Karpas-422 (cell line): ENCODE results near the gene SPAG9. TPM values are rescaled to one million over a fixed set of nuclear protein-coding genes. Genes with fewer than 3 reads are reported as not detected.
A peak's percentile ranks its signal among the peaks of the same experiment; 100 is the strongest.

Experiments used
- DNase-seq: peaks from one replicate; pipeline ENCODE4 v3.0.0-alpha.2; 2015
- H2AFZ ChIP-seq: fragments of 200-600 bp; sonication (generic); 2 replicates; pipeline ENCODE4 v1.6.1; 2014; ENCODE audit warnings: antibody characterized with exemption, low read length, mixed read lengths
- H3K27ac ChIP-seq: fragments of 200-600 bp; sonication (generic); 2 replicates; pipeline ENCODE4 v1.5.1; 2014; ENCODE audit warnings: mild to moderate bottlenecking, low read length, moderate library complexity
- H3K27me3 ChIP-seq: fragments of 200-600 bp; sonication (generic); 2 replicates; pipeline ENCODE4 v1.6.1; 2014; ENCODE audit warnings: low read length, mixed read lengths
- H3K36me3 ChIP-seq: fragments of 200-600 bp; sonication (generic); 2 replicates; pipeline ENCODE4 v1.6.1; 2014; ENCODE audit warnings: low read length, mixed read lengths; ENCODE audit not compliant: insufficient read depth
- H3K4me1 ChIP-seq: fragments of 200-600 bp; sonication (generic); 2 replicates; pipeline ENCODE4 v1.6.1; 2014; ENCODE audit warnings: mild to moderate bottlenecking, low read length, mixed read lengths
- H3K4me2 ChIP-seq: fragments of 200-600 bp; sonication (generic); 2 replicates; pipeline ENCODE4 v1.6.1; 2014; ENCODE audit warnings: low read length, low read depth, mild to moderate bottlenecking; ENCODE audit not compliant: poor library complexity, severe bottlenecking
- H3K4me3 ChIP-seq: fragments of 200-600 bp; sonication (generic); 2 replicates; pipeline ENCODE4 v1.5.1; 2014; ENCODE audit warnings: mild to moderate bottlenecking, antibody characterized with exemption, low read length, mixed read lengths
- H3K79me2 ChIP-seq: fragments of 200-600 bp; sonication (generic); 2 replicates; pipeline ENCODE4 v1.6.1; 2014; ENCODE audit warnings: mild to moderate bottlenecking, low read length, mixed read lengths
- H3K9ac ChIP-seq: fragments of 200-600 bp; sonication (generic); 2 replicates; pipeline ENCODE4 v1.6.0; 2014; ENCODE audit warnings: low read length
- H3K9me2 ChIP-seq: fragments of 200-600 bp; sonication (generic), shearing (Covaris generic); replicated peaks from 2 replicates; pipeline ENCODE4 v1.6.0; 2014; ENCODE audit warnings: mild to moderate bottlenecking, low read length, moderate library complexity; ENCODE audit not compliant: insufficient read depth
- H3K9me3 ChIP-seq: fragments of 300-700, 200-600 bp; sonication (generic); 2 replicates; pipeline ENCODE4 v1.6.1; 2014; ENCODE audit warnings: low read length, mixed read lengths
- H4K20me1 ChIP-seq: fragments of 200-600 bp; sonication (generic); 2 replicates; pipeline ENCODE4 v1.6.1; 2014; ENCODE audit warnings: mild to moderate bottlenecking, antibody characterized with exemption, low read length, low read depth; ENCODE audit not compliant: insufficient read depth
- total RNA-seq: library from RNA; depleted of rRNA; stranded (reverse); fragments of >200 nt; shearing (Covaris generic); gene quantifications from 2 replicates; pipeline ENCODE4 v1.2.3, GENCODE V29; 2014; ENCODE audit warnings: low replicate concordance

Gene SPAG9
- total RNA-seq, 1 experiment from 2014 or later, result 62.4 TPM

DNA sequence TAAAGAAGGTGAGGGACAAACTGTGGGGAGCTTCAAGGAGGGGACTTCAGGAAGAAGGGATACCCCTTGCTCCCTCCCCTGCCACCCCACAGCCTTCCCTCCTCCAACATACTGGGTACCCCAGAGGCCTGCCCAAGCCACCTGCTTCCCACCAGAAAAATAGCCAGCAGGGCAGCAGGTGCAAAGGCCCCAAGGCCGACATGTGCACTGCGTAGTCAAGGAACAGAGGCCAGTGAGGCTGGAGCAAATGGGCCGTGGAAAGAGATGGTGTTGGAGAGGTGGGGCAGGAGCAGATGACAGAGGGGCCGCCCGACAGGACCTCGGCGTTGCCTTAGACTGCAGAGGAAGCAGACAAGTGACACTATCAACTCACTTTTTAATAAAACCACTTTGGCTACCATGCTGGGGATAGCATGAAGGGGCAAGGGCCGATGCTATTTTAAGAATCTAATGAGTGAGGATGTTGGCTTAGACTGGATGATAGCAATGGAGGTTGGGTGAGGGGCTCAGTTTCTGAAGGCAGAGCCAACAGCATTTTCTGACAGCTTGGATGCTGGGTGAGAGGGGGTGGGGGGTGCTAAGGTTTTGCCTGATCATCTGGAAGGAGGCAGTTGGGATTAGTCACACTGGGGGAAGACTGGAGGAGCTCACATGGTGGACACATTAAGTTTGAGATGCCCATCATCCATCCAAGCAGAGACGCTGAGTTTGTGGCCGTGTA, 181.7 kb downstream of the SPAG9 start:
- H3K27me3 ChIP-seq, result no peaks in the 10 kb centered on the region
- H4K20me1 ChIP-seq, result no peaks in the 10 kb centered on the region
- H2AFZ ChIP-seq, result no peak overlapping the region
- DNase-seq, result no peak
- no peaks in the 10 kb centered on the region for H3K36me3 ChIP-seq
- no peaks in the 10 kb centered on the region for H3K9me3 ChIP-seq
- H3K4me2 ChIP-seq, result no peak overlapping the region
- H3K9ac ChIP-seq, result no peak overlapping the region
- no peaks in the 10 kb centered on the region for H3K4me1 ChIP-seq
- H3K27ac ChIP-seq, result no peak overlapping the region
- no peak overlapping the region for H3K4me3 ChIP-seq
- H3K9me2 ChIP-seq, result no peaks in the 10 kb centered on the region
- H3K79me2 ChIP-seq, result no peaks in the 10 kb centered on the region

DNA sequence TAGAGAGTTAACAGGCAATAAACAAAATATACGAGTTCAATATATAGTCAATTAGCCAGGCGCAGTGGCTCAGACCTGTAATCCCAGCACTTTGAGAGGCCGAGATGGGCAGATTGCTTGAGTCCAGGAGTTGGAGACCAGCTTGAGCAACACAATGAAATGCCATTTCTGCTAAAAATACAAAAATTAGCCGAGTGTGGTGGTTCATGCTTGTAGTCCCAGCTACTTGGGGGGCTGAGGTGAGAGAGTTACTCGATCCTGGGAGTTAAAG, 184.7 kb downstream of the SPAG9 start:
- H3K4me1 ChIP-seq, result peaks cover 11% of the 10 kb centered on the region
- no peak overlapping the region for H3K9ac ChIP-seq
- H3K36me3 ChIP-seq, result no peaks in the 10 kb centered on the region
- H3K27ac ChIP-seq, result no peak overlapping the region
- no peak overlapping the region for H3K4me2 ChIP-seq
- no peaks in the 10 kb centered on the region for H3K9me2 ChIP-seq
- no peaks in the 10 kb centered on the region for H3K79me2 ChIP-seq
- no peaks in the 10 kb centered on the region for H3K27me3 ChIP-seq
- no peak overlapping the region for H3K4me3 ChIP-seq
- no peaks in the 10 kb centered on the region for H3K9me3 ChIP-seq
- no peak overlapping the region for H2AFZ ChIP-seq
- H4K20me1 ChIP-seq, result no peaks in the 10 kb centered on the region
- no peak for DNase-seq

DNA sequence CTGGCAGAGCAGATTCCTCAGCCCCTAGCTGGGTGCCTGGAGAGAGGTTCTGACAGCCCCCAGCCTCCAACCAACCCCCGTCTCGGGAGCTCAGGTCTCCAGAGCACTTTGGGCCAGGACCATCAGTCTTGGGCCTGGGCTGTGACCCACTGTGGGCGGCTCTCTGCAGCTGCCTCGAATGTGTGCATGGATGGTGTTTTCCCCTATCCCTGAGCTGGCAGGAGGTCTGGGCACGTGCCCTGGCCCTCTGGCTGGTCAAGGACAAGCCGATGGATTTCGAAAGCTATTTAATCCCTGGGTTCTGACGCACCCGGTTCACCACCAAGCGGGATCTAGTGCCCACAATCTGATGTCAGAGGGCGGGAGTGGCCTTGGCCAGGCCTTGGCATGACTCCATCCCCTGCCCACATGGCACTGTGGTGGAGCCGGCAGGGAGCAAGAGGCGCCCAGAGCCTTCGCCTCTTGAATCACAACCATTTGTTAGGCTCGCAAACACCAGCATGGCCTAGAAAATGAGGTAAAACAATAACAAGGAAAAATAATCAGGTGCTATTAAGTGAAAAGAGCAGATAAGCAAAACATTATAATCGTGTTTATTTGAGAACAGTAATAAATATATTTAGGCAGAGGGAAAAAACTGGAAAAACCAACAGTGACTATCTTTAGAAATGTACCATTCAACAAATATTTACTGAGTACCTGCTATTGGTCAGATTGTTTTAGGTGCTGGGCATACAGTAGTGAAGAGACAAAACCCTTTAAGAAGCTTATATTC, 185.3 kb downstream of the SPAG9 start:
- no peaks in the 10 kb centered on the region for H3K9me3 ChIP-seq
- H4K20me1 ChIP-seq, result no peaks in the 10 kb centered on the region
- no peaks in the 10 kb centered on the region for H3K36me3 ChIP-seq
- H3K4me3 ChIP-seq, result no peak overlapping the region
- H3K79me2 ChIP-seq, result no peaks in the 10 kb centered on the region
- no peak overlapping the region for H3K4me2 ChIP-seq
- H3K27me3 ChIP-seq, result no peaks in the 10 kb centered on the region
- DNase-seq, result no peak
- H3K27ac ChIP-seq, result no peak overlapping the region
- H3K9ac ChIP-seq, result no peak overlapping the region
- H3K9me2 ChIP-seq, result no peaks in the 10 kb centered on the region
- no peak overlapping the region for H2AFZ ChIP-seq
- H3K4me1 ChIP-seq, result peaks cover 16% of the 10 kb centered on the region

DNA sequence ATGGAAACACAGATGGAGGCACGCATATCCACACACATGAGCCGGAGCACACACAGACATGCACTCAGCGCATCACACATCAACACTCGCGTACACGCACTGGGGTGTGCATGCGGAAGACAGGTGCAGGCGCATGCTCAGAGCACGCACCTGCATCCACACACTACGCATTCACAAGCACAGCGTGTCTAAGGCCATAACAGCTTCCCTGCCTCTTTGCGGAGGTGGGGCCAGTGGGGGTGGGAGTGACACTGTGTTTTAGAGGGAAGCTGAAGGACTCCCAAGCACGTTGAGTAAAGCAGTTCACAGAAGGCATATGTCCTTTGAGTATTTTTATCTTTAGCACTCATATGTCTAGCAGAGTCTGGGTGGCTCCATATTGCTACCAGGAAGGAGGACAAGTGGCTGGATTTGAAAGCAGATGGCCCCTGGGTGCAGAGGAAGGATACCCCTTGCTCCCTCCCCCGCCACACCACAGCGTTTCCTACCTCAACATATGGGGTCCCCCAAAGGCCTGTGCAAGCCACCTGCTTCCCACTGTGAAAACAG, 185.9 kb downstream of the SPAG9 start:
- H4K20me1 ChIP-seq, result peaks cover 4% of the 10 kb centered on the region; the same call in 1 of the 2 replicates
- no peaks in the 10 kb centered on the region for H3K9me3 ChIP-seq
- peaks cover 23% of the 10 kb centered on the region for H3K4me1 ChIP-seq
- H3K36me3 ChIP-seq, result no peaks in the 10 kb centered on the region
- H3K9ac ChIP-seq, result no peak overlapping the region
- no peak overlapping the region for H2AFZ ChIP-seq
- no peak overlapping the region for H3K27ac ChIP-seq
- no peaks in the 10 kb centered on the region for H3K9me2 ChIP-seq
- H3K27me3 ChIP-seq, result no peaks in the 10 kb centered on the region
- H3K79me2 ChIP-seq, result no peaks in the 10 kb centered on the region
- H3K4me3 ChIP-seq, result no peak overlapping the region
- H3K4me2 ChIP-seq, result no peak overlapping the region
- DNase-seq, result no peak

DNA sequence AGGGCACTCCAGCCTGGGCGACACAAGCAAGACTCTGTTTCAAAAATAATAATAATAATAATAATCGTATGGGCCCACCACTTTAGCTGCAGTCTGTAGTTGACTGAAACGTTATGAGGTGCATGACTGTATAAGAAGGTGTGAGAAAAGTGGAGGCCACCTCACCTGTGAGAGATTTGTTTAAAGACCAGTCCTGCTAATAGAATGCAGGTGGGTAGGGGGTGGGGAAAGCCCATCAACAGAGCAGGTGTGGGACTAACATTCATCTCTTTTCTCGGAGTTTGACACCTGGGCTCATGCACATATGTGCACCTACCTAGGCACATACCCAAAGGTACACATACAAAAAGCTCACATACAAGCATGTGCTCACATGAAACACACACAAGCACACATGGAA, 186.5 kb downstream of the SPAG9 start:
- H3K4me3 ChIP-seq, result no peak overlapping the region
- H3K9me2 ChIP-seq, result no peaks in the 10 kb centered on the region
- H3K36me3 ChIP-seq, result no peaks in the 10 kb centered on the region
- no peaks in the 10 kb centered on the region for H3K9me3 ChIP-seq
- no peak for DNase-seq
- no peaks in the 10 kb centered on the region for H3K27me3 ChIP-seq
- no peak overlapping the region for H2AFZ ChIP-seq
- peaks cover 6% of the 10 kb centered on the region; the same call in 1 of the 2 replicates for H4K20me1 ChIP-seq
- no peak overlapping the region for H3K4me2 ChIP-seq
- H3K4me1 ChIP-seq, result peaks cover 29% of the 10 kb centered on the region
- H3K79me2 ChIP-seq, result no peaks in the 10 kb centered on the region
- no peak overlapping the region for H3K9ac ChIP-seq
- H3K27ac ChIP-seq, result no peak overlapping the region

DNA sequence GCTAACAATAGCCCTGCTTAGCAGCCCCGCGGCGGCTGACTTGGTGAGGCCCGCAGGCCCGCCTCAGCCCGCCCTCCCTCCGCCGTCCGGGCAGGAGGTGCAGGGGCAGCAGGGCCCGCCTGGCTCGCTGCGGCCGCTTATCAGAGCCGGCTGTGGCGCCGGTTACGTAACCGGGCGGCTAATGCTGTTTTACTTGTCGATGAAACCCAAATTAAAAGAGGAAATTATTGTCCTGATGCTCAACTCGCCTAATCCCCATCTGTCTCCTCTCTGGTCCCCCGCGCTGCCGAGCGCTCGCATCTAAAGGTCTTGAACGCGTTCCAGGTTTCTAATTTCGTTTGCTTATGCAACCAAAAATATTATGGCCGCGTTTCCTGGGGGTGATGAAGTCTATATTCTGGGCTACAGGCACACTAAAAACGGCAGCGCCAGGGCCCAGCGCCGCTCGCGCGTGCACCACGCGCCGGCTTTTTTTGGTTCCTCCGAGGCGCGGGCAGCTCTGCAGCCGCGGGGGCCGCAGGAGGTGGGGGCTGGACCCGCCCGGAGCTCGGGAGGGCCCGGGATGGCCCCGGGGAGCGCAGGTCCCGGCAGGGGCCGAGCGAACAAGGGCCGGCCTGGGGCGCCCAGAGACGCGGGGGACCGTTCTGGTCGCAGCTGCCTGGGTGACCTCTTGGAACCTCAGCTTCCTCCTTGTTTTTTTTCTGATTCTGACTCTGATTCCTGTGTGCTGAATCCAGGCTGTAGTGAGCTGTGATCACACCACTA, 189.3 kb downstream of the SPAG9 start:
- Histone ChIP-seq H4K20me1 (peaks cover 9% of the 10 kb centered on the region; the same call in 1 of the 2 replicates), H3K4me3 (peak overlapping the region; percentile 62), H3K27ac (0 out of 2 replicates have a peak overlapping the region, but pooled peaks have one; percentile 9), H3K4me2 (peak overlapping the region; percentile 88), H3K27me3 (no peaks in the 10 kb centered on the region), H3K9me2 (no peaks in the 10 kb centered on the region), H3K79me2 (no peaks in the 10 kb centered on the region), H3K9me3 (no peaks in the 10 kb centered on the region), H3K36me3 (no peaks in the 10 kb centered on the region), H3K4me1 (peaks cover 30% of the 10 kb centered on the region), H3K9ac (peak overlapping the region; percentile 57), H2AFZ (peak overlapping the region; percentile 81)
- peak; percentile 95 for DNase-seq

DNA sequence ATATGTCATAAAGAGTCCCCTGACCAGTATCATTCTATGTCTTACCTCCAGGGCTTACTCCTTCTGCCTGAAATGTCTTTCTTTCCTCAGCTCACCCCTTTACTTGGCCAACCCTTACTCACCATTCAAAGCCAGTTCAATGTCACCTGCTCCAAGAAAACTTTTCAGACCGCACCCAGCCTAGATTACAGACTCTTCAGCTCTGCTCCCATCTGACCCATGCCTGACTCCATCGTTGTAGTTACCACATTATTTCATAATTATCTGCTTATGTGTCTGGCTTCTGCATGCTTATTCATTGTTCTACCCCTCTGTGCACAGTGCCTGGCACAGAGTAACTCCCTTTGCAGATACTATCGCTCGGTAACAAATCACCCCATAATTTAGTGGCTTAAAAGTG, 192.0 kb downstream of the SPAG9 start:
- Histone ChIP-seq H3K4me2 (no peak overlapping the region), H3K9me3 (no peaks in the 10 kb centered on the region), H3K9me2 (no peaks in the 10 kb centered on the region), H3K9ac (no peak overlapping the region), H3K4me3 (no peak overlapping the region), H3K27ac (no peak overlapping the region), H3K79me2 (no peaks in the 10 kb centered on the region), H3K27me3 (no peaks in the 10 kb centered on the region), H2AFZ (no peak overlapping the region), H4K20me1 (peaks cover 9% of the 10 kb centered on the region; the same call in 1 of the 2 replicates), H3K36me3 (no peaks in the 10 kb centered on the region), H3K4me1 (peaks cover 30% of the 10 kb centered on the region)
- DNase-seq, result no peak

DNA sequence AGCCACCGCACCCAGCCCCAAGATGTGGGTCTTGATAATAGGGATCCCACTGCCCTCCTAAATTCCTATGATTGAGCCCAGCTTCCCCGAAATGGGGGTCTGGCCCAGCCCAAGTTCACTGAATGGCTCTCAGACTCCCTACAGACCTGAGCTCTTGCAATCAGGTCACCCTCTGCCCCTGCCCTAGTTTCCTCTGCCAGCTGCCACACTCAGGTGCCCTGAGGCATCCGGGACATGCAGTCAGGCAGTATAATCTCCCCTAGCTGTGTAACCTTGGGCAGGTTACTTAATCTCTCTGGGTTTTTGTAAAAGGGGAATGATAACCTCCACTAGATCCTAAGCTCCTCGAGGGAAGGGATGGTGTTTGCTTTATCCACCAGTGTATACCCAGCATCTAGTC, 193.4 kb downstream of the SPAG9 start:
- Histone ChIP-seq H2AFZ (no peak overlapping the region), H3K9me3 (no peaks in the 10 kb centered on the region), H3K4me2 (no peak overlapping the region), H3K27me3 (no peaks in the 10 kb centered on the region), H3K4me1 (peaks cover 30% of the 10 kb centered on the region), H3K27ac (no peak overlapping the region), H3K9me2 (no peaks in the 10 kb centered on the region), H3K4me3 (no peak overlapping the region), H4K20me1 (peaks cover 9% of the 10 kb centered on the region; the same call in 1 of the 2 replicates), H3K79me2 (no peaks in the 10 kb centered on the region), H3K36me3 (no peaks in the 10 kb centered on the region), H3K9ac (no peak overlapping the region)
- no peak for DNase-seq
